ENCODE data around the gene PHPT1. TPM values are rescaled to one million over a fixed set of nuclear protein-coding genes. Genes with fewer than 3 reads are reported as not detected.

PHPT1 gene
- total RNA-seq, 2 donors from 2014 or later = 140 to 154 TPM

- DNase-seq (ENCODE audit: low spot score) = no peak
- Histone ChIP-seq H3K27me3 (no peaks in the 10 kb centered on the region), H3K27ac (peak overlapping the region; percentile 77 to 88), H3K9me3 (no peaks in the 10 kb centered on the region), H3K4me1 (peaks cover 0 to 43% of the 10 kb centered on the region in 2 donors), H3K36me3 (peaks cover 4% of the 10 kb centered on the region), H3K4me3 (peak overlapping the region; percentile 89 to 94)
- peak in 1 of 2 donors; percentile 19 for TF ChIP-seq CTCF (IDR thresholded peaks at IDR 0.05)
Measured at GRCh38 chr9:136808075-136808805, 41.0 kb upstream of the PHPT1 start.

GRCh38 chr9:136808806-136809158 lies 40.4 kb upstream of the PHPT1 start:
- Histone ChIP-seq H3K27ac (peak overlapping the region; percentile 77 to 88), H3K4me1 (peaks cover 0 to 43% of the 10 kb centered on the region in 2 donors), H3K4me3 (peak overlapping the region; percentile 89 to 94), H3K36me3 (peaks cover 4% of the 10 kb centered on the region), H3K9me3 (no peaks in the 10 kb centered on the region), H3K27me3 (no peaks in the 10 kb centered on the region)
- no peak for DNase-seq (ENCODE audit: low spot score)
- TF ChIP-seq CTCF (IDR thresholded peaks at IDR 0.05) = no peak

- TF ChIP-seq CTCF (IDR thresholded peaks at IDR 0.05) = no peak
- H3K4me3 ChIP-seq = no peak overlapping the region
- H3K27me3 ChIP-seq = no peaks in the 10 kb centered on the region
- no peak for DNase-seq (ENCODE audit: low spot score)
- peaks cover 0 to 14% of the 10 kb centered on the region in 2 donors for H3K4me1 ChIP-seq
- H3K9me3 ChIP-seq = no peaks in the 10 kb centered on the region
- peaks cover 10% of the 10 kb centered on the region for H3K36me3 ChIP-seq
- H3K27ac ChIP-seq = no peak overlapping the region
Measured at GRCh38 chr9:136814725-136815421, 34.3 kb upstream of the PHPT1 start.

- no peak for TF ChIP-seq CTCF (IDR thresholded peaks at IDR 0.05)
Measured at GRCh38 chr9:136815422-136815782, 33.8 kb upstream of the PHPT1 start.

GRCh38 chr9:136820971-136821825 lies 28.0 kb upstream of the PHPT1 start:
- DNase-seq (ENCODE audit: low spot score) = no peak
- H3K27me3 ChIP-seq = no peaks in the 10 kb centered on the region
- H3K27ac ChIP-seq = peak overlapping the region in 1 of 2 donors; percentile 20
- H3K36me3 ChIP-seq = peaks cover 26% of the 10 kb centered on the region
- H3K4me3 ChIP-seq = peak overlapping the region; percentile 26 to 51
- TF ChIP-seq CTCF (IDR thresholded peaks at IDR 0.05) = no peak
- peaks cover 0 to 16% of the 10 kb centered on the region in 2 donors for H3K4me1 ChIP-seq
- H3K9me3 ChIP-seq = no peaks in the 10 kb centered on the region

More at GRCh38 chr9:136815422-136815782, 33.8 kb upstream of the PHPT1 start:
- no peak overlapping the region for H3K27ac ChIP-seq
- no peak overlapping the region for H3K4me3 ChIP-seq
- no peak for DNase-seq (ENCODE audit: low spot score)
- H3K4me1 ChIP-seq = peaks cover 0 to 8% of the 10 kb centered on the region in 2 donors
- no peaks in the 10 kb centered on the region for H3K27me3 ChIP-seq
- H3K36me3 ChIP-seq = peaks cover 7% of the 10 kb centered on the region
- no peaks in the 10 kb centered on the region for H3K9me3 ChIP-seq

Data from right atrium auricular region (tissue), 2 donors.